Measurements from ENCODE around the gene FAM167B. TPM values are rescaled to one million over a fixed set of nuclear protein-coding genes. Genes with fewer than 3 reads are reported as not detected.
A peak's percentile ranks its signal among the peaks of the same experiment; 100 is the strongest.

Gene FAM167B
- total and polyA plus RNA-seq, 2 donors (not counting 1 experiment from before 2014, with no cell fraction given): 1.1 to 5.4 TPM

- Mint-ChIP-seq H3K4me3 (peak within 1 kb of the TSS; percentile 88), H3K4me1 (peaks cover 60% of the 10 kb centered on the region), H3K9me3 (ENCODE audit: insufficient read depth) (no peaks in the 10 kb centered on the region), H3K27ac (peak within 1 kb of the TSS; percentile 68), H3K27me3 (no peaks in the 10 kb centered on the region)
- TF ChIP-seq EZH2 (IDR thresholded peaks at IDR 0.05; ENCODE audit: borderline replicate concordance, insufficient read depth, low read depth, low read length, poor library complexity, severe bottlenecking): no peak
- Histone ChIP-seq H3K27ac (ENCODE audit: low read length in 2 of 2) (peak within 1 kb of the TSS in 1 of 2 donors; percentile 46), H2AFZ (ENCODE audit: insufficient read depth, low read depth, low read length, poor library complexity, severe bottlenecking) (peak within 1 kb of the TSS; percentile 76), H3K27me3 (replicated peaks in 1 of 4; ENCODE audit: control extremely low read depth in 1 of 4, control insufficient read depth in 3 of 4, insufficient read depth in 4 of 4, low read length in 3 of 4) (no peaks in the 10 kb centered on the region), H3K4me1 (ENCODE audit: control insufficient read depth in 2 of 2, insufficient read depth in 2 of 2, low read length in 2 of 2) (peaks cover 42 to 58% of the 10 kb centered on the region in 2 donors), H4K20me1 (ENCODE audit: control insufficient read depth, insufficient read depth, low read length, poor library complexity, severe bottlenecking) (no peaks in the 10 kb centered on the region), H3K79me2 (ENCODE audit: control insufficient read depth, insufficient read depth, low read length) (no peaks in the 10 kb centered on the region), H3K4me2 (replicated peaks; ENCODE audit: low read depth, low read length, poor library complexity, severe bottlenecking) (peak within 1 kb of the TSS; percentile 82), H3K9ac (ENCODE audit: low read length) (peak within 1 kb of the TSS; percentile 65), H3K9me3 (ENCODE audit: control extremely low read depth in 1 of 3, control insufficient read depth in 2 of 3, insufficient read depth in 1 of 3, low read length in 2 of 3) (peaks cover 0 to 4% (median 0%) of the 10 kb centered on the region in 3 donors), H3K36me3 (replicated peaks in 1 of 2; ENCODE audit: control extremely low read depth in 1 of 2, control insufficient read depth in 1 of 2, extremely low read depth in 1 of 2, insufficient read depth in 2 of 2, low read length in 1 of 2) (no peaks in the 10 kb centered on the region), H3K4me3 (ENCODE audit: control extremely low read depth in 1 of 5, extremely low read depth in 1 of 5, insufficient read depth in 1 of 5, low read depth in 2 of 5, low read length in 4 of 5) (peak within 1 kb of the TSS in 4 of 5 experiments; percentile 59 to 78 (median 62))
- intact Hi-C loops (cut with micrococcal nuclease): loop anchor here (1.0 to 10.0 kb wide), 4 partner anchors 26 to 131 kb away; partner anchors contain the start of genes HDAC1, TMEM39B and TXLNA
- WGBS (ENCODE audit: insufficient coverage): under 1% methylated on average over 58 of the region's 77 CpGs
- DNase-seq (peak; percentile 90), ATAC-seq (ENCODE audit: low read depth) (peak; percentile 62)
- ChIA-PET CTCF (interaction anchor here (0.6 to 2.4 kb wide), 7 partner anchors 10 to 195 kb away, joined by 3 to 12 read pairs (median 4); partner anchors contain the start of gene MARCKSL1), POLR2A (interaction anchor here (0.5 to 1.2 kb wide), 8 partner anchors 9 to 317 kb away, joined by 3 to 9 read pairs (median 4); partner anchors contain the start of genes EIF3I, MARCKSL1 and TMEM234)
These were observed 41.3 kb upstream of the FAM167B start, which contains the start of gene IQCC for GRCh38 chr1:32205401-32206370. TSS of gene IQCC (plus strand) at chr1:32205671. CDS start at chr1:32205682, 11 bp downstream.

- H3K79me2 ChIP-seq (ENCODE audit: control insufficient read depth, insufficient read depth, low read length): no peaks in the 10 kb centered on the region
- ATAC-seq (ENCODE audit: low read depth) (peak; percentile 46), DNase-seq (peak; percentile 65)
- H3K9ac ChIP-seq (ENCODE audit: low read length): no peak overlapping the region
- no peaks in the 10 kb centered on the region for H3K27me3 ChIP-seq (replicated peaks in 1 of 4; ENCODE audit: control extremely low read depth in 1 of 4, control insufficient read depth in 3 of 4, insufficient read depth in 4 of 4, low read length in 3 of 4)
- H3K4me2 ChIP-seq (replicated peaks; ENCODE audit: low read depth, low read length, poor library complexity, severe bottlenecking): peak overlapping the region; percentile 35
- Mint-ChIP-seq H3K27me3 (no peaks in the 10 kb centered on the region), H3K4me1 (peaks cover 46% of the 10 kb centered on the region), H3K27ac (peak overlapping the region; percentile 50), H3K9me3 (ENCODE audit: insufficient read depth) (no peaks in the 10 kb centered on the region), H3K4me3 (peak overlapping the region; percentile 26)
- ChIA-PET POLR2A (interaction anchor here (0.9 kb wide), 1 partner anchor 115 kb away, joined by 7 read pairs; no protein-coding TSS in a partner anchor), CTCF (interaction anchor here (1.3 to 2.5 kb wide), 2 partner anchors 32 to 108 kb away, joined by 3 to 6 read pairs; no protein-coding TSS in a partner anchor)
- H4K20me1 ChIP-seq (ENCODE audit: control insufficient read depth, insufficient read depth, low read length, poor library complexity, severe bottlenecking): no peaks in the 10 kb centered on the region
- intact Hi-C loops (cut with micrococcal nuclease): loop anchor here (5.0 to 10.0 kb wide), 3 partner anchors 34 to 134 kb away; partner anchors contain the start of genes HDAC1 and TMEM39B
- H3K4me1 ChIP-seq (ENCODE audit: control insufficient read depth in 2 of 2, insufficient read depth in 2 of 2, low read length in 2 of 2): peaks cover 30 to 43% of the 10 kb centered on the region in 2 donors
- no peak overlapping the region for H3K4me3 ChIP-seq (ENCODE audit: control extremely low read depth in 1 of 5, extremely low read depth in 1 of 5, insufficient read depth in 1 of 5, low read depth in 2 of 5, low read length in 4 of 5)
- H2AFZ ChIP-seq (ENCODE audit: insufficient read depth, low read depth, low read length, poor library complexity, severe bottlenecking): no peak overlapping the region
- 28% methylated on average over 6 of the region's 6 CpGs for WGBS (ENCODE audit: insufficient coverage)
- peaks cover 0 to 4% (median 0%) of the 10 kb centered on the region in 3 donors for H3K9me3 ChIP-seq (ENCODE audit: control extremely low read depth in 1 of 3, control insufficient read depth in 2 of 3, insufficient read depth in 1 of 3, low read length in 2 of 3)
- H3K36me3 ChIP-seq (replicated peaks in 1 of 2; ENCODE audit: control extremely low read depth in 1 of 2, control insufficient read depth in 1 of 2, extremely low read depth in 1 of 2, insufficient read depth in 2 of 2, low read length in 1 of 2): no peaks in the 10 kb centered on the region
- TF ChIP-seq EZH2 (IDR thresholded peaks at IDR 0.05; ENCODE audit: borderline replicate concordance, insufficient read depth, low read depth, low read length, poor library complexity, severe bottlenecking) (no peak), CTCF (IDR thresholded peaks at IDR 0.05) (no peak)
- no peak overlapping the region for H3K27ac ChIP-seq (ENCODE audit: low read length in 2 of 2)
These were observed 38.6 kb upstream of the FAM167B start for GRCh38 chr1:32208469-32208868.

All from B cell (primary cell).